OCI-LY3 (cell line): ENCODE data around the gene FAM234A.

Experiments
- CTCF ChIP-seq: fragments of 200-600, 300-600 bp; sonication (generic); IDR thresholded peaks from 2 replicates; pipeline ENCODE4 v1.5.1; 2014; ENCODE audit warnings: antibody characterized with exemption, low read length, low read depth
- EZH2phosphoT487 ChIP-seq: fragments of 200-600 bp; shearing (Covaris generic); IDR thresholded peaks from 2 replicates; pipeline ENCODE4 v1.6.1; 2018; ENCODE audit warnings: antibody characterized with exemption, mixed run types, low read depth

GRCh38 chr16:260326-260725 is 25.7 kb downstream of the FAM234A start:
- TF ChIP-seq CTCF (no peak), EZH2phosphoT487 (no peak)
